Breast epithelium (tissue), 3 donors: ENCODE data around the gene MCUB.

Source experiments
- CTCF ChIP-seq, 3 donors: fragments of 450-650 bp; IDR thresholded peaks; one replicate each; pipeline ENCODE4 v1.5.1; 2016 to 2017; ENCODE audit warnings: antibody characterized with exemption in 3 of 3, mild to moderate bottlenecking in 3 of 3, moderate library complexity in 3 of 3
- POLR2A ChIP-seq: fragments of 450-650 bp; IDR thresholded peaks from one replicate; pipeline ENCODE4 v1.6.1; 2016; ENCODE audit warnings: antibody characterized with exemption, mild to moderate bottlenecking, moderate library complexity
- POLR2AphosphoS5 ChIP-seq, 3 donors: sonication (generic); formaldehyde crosslinking; IDR thresholded peaks; one replicate each; pipeline ENCODE4 v1.6.1; 2017; ENCODE audit warnings: antibody characterized with exemption in 3 of 3

GRCh38 chr4:109675181-109675580, 115.1 kb downstream of the MCUB start:
- TF ChIP-seq CTCF (IDR thresholded peaks at IDR 0.05) (no peak), POLR2AphosphoS5 (IDR thresholded peaks at IDR 0.05) (no peak), POLR2A (no peak)
